GM23338 (cell line): ENCODE data around the gene ZNF610.

ENCODE experiments used
- CREB1 ChIP-seq: fragments of 250-450 bp; sonication (Bioruptor Pico); IDR thresholded peaks from 2 replicates; pipeline ENCODE4 v1.5.0; 2020; ENCODE audit warnings: low read depth, mild to moderate bottlenecking, moderate library complexity
- ETS1 ChIP-seq: IDR thresholded peaks from 2 replicates; pipeline ENCODE4 v1.6.1; 2016; ENCODE audit warnings: antibody characterized with exemption
- EZH2 ChIP-seq: fragments of 200-600 bp; sonication (generic); IDR thresholded peaks from one replicate; pipeline ENCODE4 v1.8.0; 2017; ENCODE audit warnings: antibody characterized with exemption, mild to moderate bottlenecking, low read depth; ENCODE audit not compliant: unreplicated experiment
- EZH2phosphoT487 ChIP-seq: fragments of 200-600 bp; sonication (generic); IDR thresholded peaks from one replicate; pipeline ENCODE4 v1.8.1; 2018; ENCODE audit warnings: antibody characterized with exemption; ENCODE audit not compliant: unreplicated experiment
- JUNB ChIP-seq: IDR thresholded peaks from one replicate; pipeline ENCODE4 v1.6.1; 2016; ENCODE audit warnings: antibody characterized with exemption; ENCODE audit not compliant: unreplicated experiment
- POLR2AphosphoS5 ChIP-seq: IDR thresholded peaks from 2 replicates; pipeline ENCODE4 v1.6.1; 2016; ENCODE audit warnings: antibody characterized with exemption, low read depth
- REST ChIP-seq: IDR thresholded peaks from one replicate; pipeline ENCODE4 v1.6.1; 2018; ENCODE audit warnings: antibody characterized with exemption; ENCODE audit not compliant: unreplicated experiment
- ZNF114 ChIP-seq: fragments of 250-450 bp; sonication (Bioruptor Pico); IDR thresholded peaks from 2 replicates; pipeline ENCODE4 v1.5.0; 2020; ENCODE audit warnings: mild to moderate bottlenecking, moderate library complexity
- TF ChIP-seq, protein P1 (sequence below), 2 experiments: fragments of 200-600 bp in 1 of 2; sonication (generic) in 1 of 2; conservative IDR thresholded peaks; 2 replicates each; pipeline versions ENCODE4 v1.5.1 to v1.6.1; 2016 to 2017; ENCODE audit warnings: antibody characterized with exemption in 2 of 2, low read depth in 2 of 2, mild to moderate bottlenecking in 2 of 2, moderate library complexity in 1 of 2
- TF ChIP-seq, protein P2 (sequence below): fragments of 250-450 bp; sonication (Bioruptor Pico); IDR thresholded peaks from 2 replicates; pipeline ENCODE4 v1.5.0; 2020; ENCODE audit warnings: mild to moderate bottlenecking, moderate library complexity

- TF ChIP-seq EZH2phosphoT487 (no peak), ZNF114 (CRISPR knock-in tag) (no peak), CREB1 (CRISPR knock-in tag) (no peak), POLR2AphosphoS5 (no peak), EZH2 (no peak), REST (no peak), JUNB (no peak), ETS1 (no peak)
- TF ChIP-seq, protein P1, sequence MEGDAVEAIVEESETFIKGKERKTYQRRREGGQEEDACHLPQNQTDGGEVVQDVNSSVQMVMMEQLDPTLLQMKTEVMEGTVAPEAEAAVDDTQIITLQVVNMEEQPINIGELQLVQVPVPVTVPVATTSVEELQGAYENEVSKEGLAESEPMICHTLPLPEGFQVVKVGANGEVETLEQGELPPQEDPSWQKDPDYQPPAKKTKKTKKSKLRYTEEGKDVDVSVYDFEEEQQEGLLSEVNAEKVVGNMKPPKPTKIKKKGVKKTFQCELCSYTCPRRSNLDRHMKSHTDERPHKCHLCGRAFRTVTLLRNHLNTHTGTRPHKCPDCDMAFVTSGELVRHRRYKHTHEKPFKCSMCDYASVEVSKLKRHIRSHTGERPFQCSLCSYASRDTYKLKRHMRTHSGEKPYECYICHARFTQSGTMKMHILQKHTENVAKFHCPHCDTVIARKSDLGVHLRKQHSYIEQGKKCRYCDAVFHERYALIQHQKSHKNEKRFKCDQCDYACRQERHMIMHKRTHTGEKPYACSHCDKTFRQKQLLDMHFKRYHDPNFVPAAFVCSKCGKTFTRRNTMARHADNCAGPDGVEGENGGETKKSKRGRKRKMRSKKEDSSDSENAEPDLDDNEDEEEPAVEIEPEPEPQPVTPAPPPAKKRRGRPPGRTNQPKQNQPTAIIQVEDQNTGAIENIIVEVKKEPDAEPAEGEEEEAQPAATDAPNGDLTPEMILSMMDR (conservative IDR thresholded peaks at IDR 0.05; ENCODE audit: low read depth in 2 of 2) = no peak
- TF ChIP-seq, protein P2, sequence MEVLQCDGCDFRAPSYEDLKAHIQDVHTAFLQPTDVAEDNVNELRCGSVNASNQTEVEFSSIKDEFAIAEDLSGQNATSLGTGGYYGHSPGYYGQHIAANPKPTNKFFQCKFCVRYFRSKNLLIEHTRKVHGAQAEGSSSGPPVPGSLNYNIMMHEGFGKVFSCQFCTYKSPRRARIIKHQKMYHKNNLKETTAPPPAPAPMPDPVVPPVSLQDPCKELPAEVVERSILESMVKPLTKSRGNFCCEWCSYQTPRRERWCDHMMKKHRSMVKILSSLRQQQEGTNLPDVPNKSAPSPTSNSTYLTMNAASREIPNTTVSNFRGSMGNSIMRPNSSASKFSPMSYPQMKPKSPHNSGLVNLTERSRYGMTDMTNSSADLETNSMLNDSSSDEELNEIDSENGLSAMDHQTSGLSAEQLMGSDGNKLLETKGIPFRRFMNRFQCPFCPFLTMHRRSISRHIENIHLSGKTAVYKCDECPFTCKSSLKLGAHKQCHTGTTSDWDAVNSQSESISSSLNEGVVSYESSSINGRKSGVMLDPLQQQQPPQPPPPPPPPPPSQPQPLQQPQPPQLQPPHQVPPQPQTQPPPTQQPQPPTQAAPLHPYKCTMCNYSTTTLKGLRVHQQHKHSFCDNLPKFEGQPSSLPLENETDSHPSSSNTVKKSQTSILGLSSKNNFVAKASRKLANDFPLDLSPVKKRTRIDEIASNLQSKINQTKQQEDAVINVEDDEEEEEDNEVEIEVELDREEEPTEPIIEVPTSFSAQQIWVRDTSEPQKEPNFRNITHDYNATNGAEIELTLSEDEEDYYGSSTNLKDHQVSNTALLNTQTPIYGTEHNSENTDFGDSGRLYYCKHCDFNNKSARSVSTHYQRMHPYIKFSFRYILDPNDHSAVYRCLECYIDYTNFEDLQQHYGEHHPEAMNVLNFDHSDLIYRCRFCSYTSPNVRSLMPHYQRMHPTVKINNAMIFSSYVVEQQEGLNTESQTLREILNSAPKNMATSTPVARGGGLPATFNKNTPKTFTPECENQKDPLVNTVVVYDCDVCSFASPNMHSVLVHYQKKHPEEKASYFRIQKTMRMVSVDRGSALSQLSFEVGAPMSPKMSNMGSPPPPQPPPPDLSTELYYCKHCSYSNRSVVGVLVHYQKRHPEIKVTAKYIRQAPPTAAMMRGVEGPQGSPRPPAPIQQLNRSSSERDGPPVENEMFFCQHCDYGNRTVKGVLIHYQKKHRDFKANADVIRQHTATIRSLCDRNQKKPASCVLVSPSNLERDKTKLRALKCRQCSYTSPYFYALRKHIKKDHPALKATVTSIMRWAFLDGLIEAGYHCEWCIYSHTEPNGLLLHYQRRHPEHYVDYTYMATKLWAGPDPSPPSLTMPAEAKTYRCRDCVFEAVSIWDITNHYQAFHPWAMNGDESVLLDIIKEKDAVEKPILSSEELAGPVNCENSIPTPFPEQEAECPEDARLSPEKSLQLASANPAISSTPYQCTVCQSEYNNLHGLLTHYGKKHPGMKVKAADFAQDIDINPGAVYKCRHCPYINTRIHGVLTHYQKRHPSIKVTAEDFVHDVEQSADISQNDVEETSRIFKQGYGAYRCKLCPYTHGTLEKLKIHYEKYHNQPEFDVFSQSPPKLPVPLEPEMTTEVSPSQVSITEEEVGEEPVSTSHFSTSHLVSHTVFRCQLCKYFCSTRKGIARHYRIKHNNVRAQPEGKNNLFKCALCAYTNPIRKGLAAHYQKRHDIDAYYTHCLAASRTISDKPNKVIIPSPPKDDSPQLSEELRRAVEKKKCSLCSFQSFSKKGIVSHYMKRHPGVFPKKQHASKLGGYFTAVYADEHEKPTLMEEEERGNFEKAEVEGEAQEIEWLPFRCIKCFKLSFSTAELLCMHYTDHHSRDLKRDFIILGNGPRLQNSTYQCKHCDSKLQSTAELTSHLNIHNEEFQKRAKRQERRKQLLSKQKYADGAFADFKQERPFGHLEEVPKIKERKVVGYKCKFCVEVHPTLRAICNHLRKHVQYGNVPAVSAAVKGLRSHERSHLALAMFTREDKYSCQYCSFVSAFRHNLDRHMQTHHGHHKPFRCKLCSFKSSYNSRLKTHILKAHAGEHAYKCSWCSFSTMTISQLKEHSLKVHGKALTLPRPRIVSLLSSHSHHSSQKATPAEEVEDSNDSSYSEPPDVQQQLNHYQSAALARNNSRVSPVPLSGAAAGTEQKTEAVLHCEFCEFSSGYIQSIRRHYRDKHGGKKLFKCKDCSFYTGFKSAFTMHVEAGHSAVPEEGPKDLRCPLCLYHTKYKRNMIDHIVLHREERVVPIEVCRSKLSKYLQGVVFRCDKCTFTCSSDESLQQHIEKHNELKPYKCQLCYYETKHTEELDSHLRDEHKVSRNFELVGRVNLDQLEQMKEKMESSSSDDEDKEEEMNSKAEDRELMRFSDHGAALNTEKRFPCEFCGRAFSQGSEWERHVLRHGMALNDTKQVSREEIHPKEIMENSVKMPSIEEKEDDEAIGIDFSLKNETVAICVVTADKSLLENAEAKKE (CRISPR knock-in tag) = no peak
Observed at GRCh38 chr19:52307275-52307674, 28.8 kb upstream of the ZNF610 start.
